ENCODE measurements around the gene RFX2. TPM values are rescaled to one million over a fixed set of nuclear protein-coding genes. Genes with fewer than 3 reads are reported as not detected.
"Not testable (repeated sequence)": the region's sequence is repeated elsewhere in the genome, so short reads cannot be mapped to it uniquely, and the experiment has no call there.

RFX2 gene
- total and polyA plus RNA-seq, 10 of the 15 experiments (the other 5 are each of a cell fraction or from before 2014, with no cell fraction given) = 3.2 to 9.8 (median 4.7) TPM

- TF ChIP-seq ATF7 (IDR thresholded peaks at IDR 0.05; ENCODE audit: low read depth) (no peak), ZNF217 (IDR thresholded peaks at IDR 0.05) (no peak), IRF4 (IDR thresholded peaks at IDR 0.05; ENCODE audit: low read depth, low read length) (no peak), NR2F1 (conservative IDR thresholded peaks at IDR 0.05) (no peak)
These were observed 148.0 kb downstream of the RFX2 start (continued) for GRCh38 chr19:5961969-5962945.

DNA sequence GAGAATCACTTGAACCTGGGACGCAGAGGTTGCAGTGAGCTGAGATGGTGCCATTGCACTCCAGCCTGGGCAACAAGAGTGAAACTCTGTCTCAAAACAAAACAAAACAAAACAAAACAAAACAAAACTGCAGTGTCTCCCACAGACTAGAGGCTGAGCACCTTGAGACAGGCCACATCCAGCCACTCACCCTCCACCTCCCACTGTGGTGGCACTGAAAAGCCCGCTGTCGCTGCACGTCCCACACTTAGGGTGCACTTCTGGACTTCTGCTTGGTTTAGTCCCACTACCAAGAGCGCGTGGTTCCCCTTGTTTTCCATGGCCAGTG, 148.7 kb downstream of the RFX2 start:
- H3K27me3 ChIP-seq (replicated peaks in 1 of 2; ENCODE audit: control insufficient read depth in 2 of 2, insufficient read depth in 2 of 2, low read length in 1 of 2); RAD21 ChIA-PET (ENCODE audit: unreplicated experiment); H3K4me3 ChIP-seq; CTCF ChIA-PET; POLR2A ChIA-PET; H3K9me3 ChIP-seq (replicated peaks; ENCODE audit: control insufficient read depth, insufficient read depth, low read length); BruUV-seq (replicated peaks); ATAC-seq; DNase-seq (ENCODE audit: low read depth, low spot score); H3K9ac ChIP-seq (ENCODE audit: control insufficient read depth, insufficient read depth, low read length); in situ Hi-C loops (cut with MboI); H3K27ac ChIP-seq (ENCODE audit: control insufficient read depth, insufficient read depth); H3K36me3 ChIP-seq (ENCODE audit: control insufficient read depth in 2 of 2, insufficient read depth in 2 of 2, low read length in 1 of 2); intact Hi-C loops (cut with micrococcal nuclease; ENCODE audit: unreplicated experiment); H3K4me2 ChIP-seq (ENCODE audit: control insufficient read depth, insufficient read depth); FAIRE-seq; H2AFZ ChIP-seq (ENCODE audit: control insufficient read depth, low read depth, low read length); SMC1A ChIA-PET (ENCODE audit: uncharacterized antibody, unreplicated experiment): not testable (repeated sequence)
- WGBS (ENCODE audit: insufficient coverage, insufficient replicate concordance, low lambda C conversion rate, missing lambda C conversion rate) = 65% methylated on average over 6 of the region's 6 CpGs
- Histone ChIP-seq H3K4me1 (ENCODE audit: control insufficient read depth, insufficient read depth, low read length) (peaks cover 15% of the 10 kb centered on the region), H3K79me2 (ENCODE audit: control insufficient read depth, insufficient read depth, low read length) (peaks cover 80% of the 10 kb centered on the region), H4K20me1 (ENCODE audit: control insufficient read depth, insufficient read depth) (peaks cover 31% of the 10 kb centered on the region)
